ENCODE data around the gene HSF5. TPM values are rescaled to one million over a fixed set of nuclear protein-coding genes. Genes with fewer than 3 reads are reported as not detected.
A peak's percentile ranks its signal among the peaks of the same experiment; 100 is the strongest.
"Not testable (repeated sequence)": the region's sequence is repeated elsewhere in the genome, so short reads cannot be mapped to it uniquely, and the experiment has no call there.

HSF5 gene
- polyA plus RNA-seq, 4 donors: 0.23 to 0.68 (median 0.43) TPM

DNA sequence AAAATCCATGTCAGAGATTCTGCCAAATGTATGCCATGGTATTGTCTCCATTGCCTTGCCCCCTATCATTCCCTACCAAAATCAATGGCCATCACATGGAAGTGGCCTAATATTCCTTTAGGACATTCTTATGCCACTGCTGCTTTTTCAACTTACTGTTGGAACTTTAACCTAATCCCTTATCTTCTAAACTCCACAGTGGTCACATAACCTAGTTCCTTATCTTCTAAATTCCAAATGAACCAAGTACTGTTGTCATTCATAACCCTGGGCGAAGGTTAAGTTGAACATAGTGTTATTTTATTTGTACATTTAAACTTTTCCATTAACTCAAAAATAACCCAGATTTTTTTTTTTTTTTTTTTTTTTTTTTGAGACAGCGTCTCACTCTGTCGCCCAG is 3.6 kb downstream of the HSF5 start:
- DNase-seq (ENCODE audit: low read depth in 4 of 4, low spot score in 3 of 4): no peak

DNA sequence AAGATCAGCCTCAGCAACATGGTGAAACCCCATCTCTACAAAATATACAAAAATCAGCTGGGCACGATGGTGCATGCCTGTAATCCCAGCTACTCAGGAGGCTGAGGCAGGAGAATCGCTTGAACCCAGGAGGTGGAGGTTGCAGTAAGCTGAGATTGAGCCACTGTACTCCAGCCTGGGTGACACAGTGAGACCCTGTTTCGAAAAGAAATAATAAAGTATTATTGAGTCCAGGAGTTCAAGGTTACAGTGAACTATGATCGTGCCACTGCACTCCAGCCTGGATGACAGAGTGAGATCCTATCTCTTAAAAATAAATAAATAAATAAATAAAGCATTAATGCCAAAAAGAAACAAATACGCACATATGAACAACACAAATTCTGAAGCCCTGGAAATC is 6.4 kb downstream of the HSF5 start:
- not testable (repeated sequence) for DNase-seq (ENCODE audit: low read depth in 4 of 4, low spot score in 3 of 4)

DNA sequence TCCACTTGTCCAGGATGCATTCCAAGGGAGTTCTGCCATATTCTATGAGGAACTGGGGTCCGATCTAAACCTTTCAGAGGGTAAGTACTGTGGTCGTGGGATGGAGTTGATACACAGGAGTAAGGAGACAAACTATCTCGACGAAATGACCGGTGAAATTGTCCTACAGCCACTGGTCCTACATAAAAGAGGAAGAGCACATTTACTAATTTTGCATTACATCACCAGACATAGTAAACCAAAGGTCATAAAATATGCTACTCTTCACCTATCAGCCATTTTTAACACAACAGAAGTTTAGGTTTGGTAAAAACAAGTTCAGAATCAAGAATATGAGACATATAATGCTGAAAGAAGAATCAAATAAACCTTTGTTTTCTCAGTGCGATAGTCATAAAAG is 8.1 kb downstream of the HSF5 start:
- no peak for DNase-seq (ENCODE audit: low read depth in 4 of 4, low spot score in 3 of 4)

DNA sequence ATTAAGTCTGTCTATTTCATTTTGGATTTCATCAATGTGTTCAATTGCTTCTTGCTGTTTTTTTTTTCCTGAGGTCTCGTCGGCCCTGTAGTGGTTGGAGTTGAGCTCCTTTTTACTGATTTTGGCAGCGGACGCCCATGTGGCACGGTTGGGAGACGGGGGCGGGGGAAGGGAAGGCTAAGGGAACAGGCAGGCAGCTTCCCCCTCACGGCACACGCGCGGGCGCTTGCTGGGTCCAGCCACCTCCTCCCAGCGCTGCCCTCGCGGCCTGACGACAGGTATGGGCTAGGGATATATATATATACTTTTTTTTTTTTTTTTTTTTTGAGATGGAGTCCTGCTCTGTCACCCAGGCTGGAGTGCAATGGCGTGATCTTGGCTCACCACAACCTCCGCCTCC is 11.4 kb downstream of the HSF5 start:
- DNase-seq (ENCODE audit: low read depth in 4 of 4, low spot score in 3 of 4): no peak

- DNase-seq (ENCODE audit: low read depth in 4 of 4, low spot score in 3 of 4): no peak
Observed at GRCh38 chr17:58475985-58476384, 12.2 kb downstream of the HSF5 start.

- DNase-seq (ENCODE audit: low read depth in 4 of 4, low spot score in 3 of 4): no peak
Observed at GRCh38 chr17:58470356-58470755, 17.9 kb downstream of the HSF5 start.

DNA sequence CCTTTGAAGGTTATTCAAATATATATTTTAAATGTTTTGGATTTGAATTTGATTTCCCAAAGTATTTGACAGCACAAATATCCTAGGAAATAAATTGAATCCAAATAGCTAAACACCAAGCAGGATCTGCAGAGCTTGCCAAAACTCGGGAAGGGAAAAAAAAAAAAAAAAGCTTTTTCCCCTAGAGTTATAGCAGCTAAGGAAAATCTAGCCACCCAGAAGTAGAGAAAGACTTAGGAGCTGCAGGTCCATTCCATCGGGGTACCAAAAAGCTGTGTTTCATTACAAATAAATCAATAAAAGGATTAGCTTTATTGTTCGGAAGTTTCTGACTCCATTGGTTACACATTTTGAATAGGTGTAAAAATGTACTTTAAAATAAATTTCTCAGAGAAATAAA is 19.3 kb downstream of the HSF5 start:
- no peak for DNase-seq (ENCODE audit: low read depth in 4 of 4, low spot score in 3 of 4)

DNA sequence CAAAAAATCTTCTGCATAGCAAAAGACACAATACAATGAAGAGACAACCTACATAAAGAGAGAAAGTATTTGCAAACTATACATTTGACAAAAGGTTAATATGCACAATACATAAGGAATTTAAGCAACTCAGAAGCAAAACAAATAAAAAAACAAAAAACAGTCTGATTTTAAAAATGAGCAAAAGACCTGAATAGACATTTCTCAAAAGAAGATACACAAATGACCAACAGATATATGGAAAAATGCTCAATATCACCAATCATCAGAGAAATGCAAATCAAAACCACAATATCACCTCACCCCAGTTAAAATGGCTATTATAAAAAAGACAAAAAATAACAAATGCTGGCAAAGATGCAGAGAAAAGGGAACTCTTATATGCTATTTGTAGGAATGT is 32.7 kb downstream of the HSF5 start:
- no peak for DNase-seq (ENCODE audit: low read depth in 4 of 4, low spot score in 3 of 4)

- no peak for DNase-seq (ENCODE audit: low read depth in 4 of 4, low spot score in 3 of 4)
Observed at GRCh38 chr17:58452738-58453137, 35.5 kb downstream of the HSF5 start.

DNA sequence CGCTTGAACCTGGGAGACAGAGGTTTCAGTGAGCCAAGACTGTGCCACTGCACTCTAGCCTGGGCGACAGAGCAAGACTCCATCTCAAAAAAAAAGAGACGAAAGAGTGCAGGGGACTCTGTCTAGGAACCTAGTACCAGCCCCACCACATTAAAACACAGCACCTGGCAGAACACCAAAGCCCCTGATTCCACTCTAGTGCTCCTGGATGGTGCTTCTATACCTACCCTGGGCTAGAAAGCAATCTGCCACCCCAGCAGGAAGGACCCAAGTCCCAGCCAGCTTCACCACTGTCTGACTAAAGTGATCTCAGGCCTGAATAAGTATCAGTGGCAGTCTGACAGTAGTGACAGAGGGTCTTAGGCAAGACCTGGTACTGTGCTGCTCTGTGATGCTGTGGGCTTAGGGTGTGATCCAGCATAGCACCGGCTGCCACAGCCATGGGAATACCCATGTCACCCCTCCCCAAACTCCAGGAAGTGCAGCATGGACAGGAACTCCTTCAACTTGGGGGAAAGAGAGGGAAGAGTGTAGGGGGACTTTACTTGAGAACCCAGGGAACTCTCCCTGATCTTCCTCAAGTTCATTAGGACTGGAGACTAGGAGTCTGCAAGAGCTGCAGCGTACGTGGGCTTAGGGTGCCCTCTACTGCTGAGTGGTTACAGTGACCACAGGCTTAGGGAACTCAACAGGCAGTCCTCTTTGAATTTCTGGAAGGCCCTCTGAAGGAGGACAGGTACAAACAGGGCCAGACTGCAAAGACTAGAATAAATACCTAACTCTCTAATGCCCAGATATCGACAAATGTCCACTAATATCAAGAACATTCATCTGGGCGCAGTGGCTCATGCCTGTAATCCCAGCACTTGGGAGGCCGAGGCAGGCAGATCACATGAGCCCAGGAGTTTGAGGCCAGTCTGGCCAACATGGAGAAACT is 40.9 kb downstream of the HSF5 start:
- DNase-seq (ENCODE audit: low read depth in 4 of 4, low spot score in 3 of 4): peak; percentile 25 to 39 (median 31)

GRCh38 chr17:58446086-58446485 is 42.1 kb downstream of the HSF5 start:
- DNase-seq (ENCODE audit: low read depth in 4 of 4, low spot score in 3 of 4): no peak

- DNase-seq (ENCODE audit: low read depth in 4 of 4, low spot score in 3 of 4): no peak
Observed at GRCh38 chr17:58436805-58437239, 51.4 kb downstream of the HSF5 start.

GRCh38 chr17:58436245-58436644 is 52.0 kb downstream of the HSF5 start:
- DNase-seq (ENCODE audit: low read depth in 4 of 4, low spot score in 3 of 4): no peak

- no peak for DNase-seq (ENCODE audit: low read depth in 4 of 4, low spot score in 3 of 4)
Observed at GRCh38 chr17:58432806-58433573, 55.2 kb downstream of the HSF5 start.

DNA sequence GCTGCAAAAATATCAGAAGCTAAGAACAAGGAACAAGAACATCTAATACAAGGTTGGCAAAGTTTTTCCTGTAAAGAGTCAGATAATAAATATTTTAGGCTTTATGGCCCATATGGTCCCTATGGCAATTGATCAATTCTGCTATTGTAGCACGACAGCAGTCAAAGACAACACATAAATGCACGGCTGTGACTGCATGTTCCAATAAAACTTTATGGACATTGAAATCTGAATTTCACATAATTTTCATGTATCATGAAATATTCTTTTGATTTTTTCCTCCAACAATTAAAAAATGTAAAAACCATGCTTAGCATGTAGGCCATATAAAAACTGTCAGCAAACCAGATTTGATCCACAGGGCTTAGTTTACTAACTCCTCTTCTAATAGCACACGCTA is 60.4 kb downstream of the HSF5 start:
- DNase-seq (ENCODE audit: low read depth in 4 of 4, low spot score in 3 of 4): no peak

DNA sequence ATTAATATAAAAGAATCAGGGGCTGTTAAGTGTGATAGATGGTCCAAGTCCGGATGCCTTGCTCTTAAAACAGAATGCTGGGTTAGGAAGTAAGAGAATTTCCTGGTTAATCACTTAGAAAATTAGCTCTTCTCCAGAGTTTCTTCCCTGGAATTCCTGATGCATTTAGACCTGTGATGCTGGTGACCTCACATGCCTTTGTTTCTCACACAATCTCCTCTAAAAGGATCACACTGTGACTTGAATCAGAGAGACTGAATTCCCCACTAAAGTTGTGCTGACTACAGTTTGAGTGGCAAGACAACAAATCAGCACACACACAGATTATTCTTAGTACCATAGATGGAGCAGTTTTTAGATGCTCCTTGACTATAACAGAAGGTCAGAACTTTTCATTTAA is 66.5 kb downstream of the HSF5 start:
- DNase-seq (ENCODE audit: low read depth in 4 of 4, low spot score in 3 of 4): no peak

DNA sequence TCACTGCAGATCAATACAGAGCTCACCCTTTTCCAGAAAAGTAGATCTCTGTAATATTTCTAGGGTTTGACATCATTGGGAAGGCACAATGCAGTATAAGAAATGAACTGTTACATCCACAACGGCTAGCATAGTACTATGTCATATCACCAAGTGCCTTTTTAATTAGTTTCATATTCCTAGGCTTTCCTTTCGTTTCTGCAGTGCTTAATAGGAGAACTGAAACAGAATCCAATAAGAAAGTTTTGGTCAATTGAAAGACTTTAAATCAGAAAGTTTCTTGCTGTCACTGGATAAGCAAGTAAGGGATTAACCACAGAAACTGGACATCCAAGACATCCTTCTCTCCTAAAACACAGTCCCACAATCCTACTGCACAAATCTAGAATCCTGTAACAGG is 67.4 kb downstream of the HSF5 start:
- no peak for DNase-seq (ENCODE audit: low read depth in 4 of 4, low spot score in 3 of 4)

GRCh38 chr17:58417300-58418092 is 70.7 kb downstream of the HSF5 start, which contains the start of gene RNF43:
RNF43 (minus strand) TSS chr17:58417534; CDS start chr17:58415577, 1,957 bp downstream.
- peak; percentile 84 to 92 (median 86) for DNase-seq (ENCODE audit: low read depth in 4 of 4, low spot score in 3 of 4)

GRCh38 chr17:58416937-58417299 is 71.3 kb downstream of the HSF5 start:
- no peak for DNase-seq (ENCODE audit: low read depth in 4 of 4, low spot score in 3 of 4)

DNA sequence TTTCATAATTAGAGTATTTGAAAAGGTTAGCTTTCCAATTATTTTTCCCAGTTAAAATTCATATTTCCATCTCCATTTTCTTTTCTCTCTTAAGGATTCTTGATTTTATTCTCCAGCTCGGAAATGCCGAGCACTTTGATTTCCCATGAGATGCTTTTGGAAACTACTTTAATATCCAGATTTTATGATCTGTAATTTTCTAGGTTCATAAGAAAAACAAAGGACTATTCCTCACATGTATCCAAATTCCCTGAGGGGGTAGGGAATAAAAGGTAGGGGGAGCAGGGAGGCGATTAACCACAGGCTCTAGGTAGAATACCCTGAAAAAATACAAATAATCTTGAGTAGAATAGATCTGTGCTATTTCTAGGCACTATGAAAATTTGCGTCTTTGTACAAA is 71.8 kb downstream of the HSF5 start:
- DNase-seq (ENCODE audit: low read depth in 4 of 4, low spot score in 3 of 4): no peak

Measured in left renal pelvis (tissue), 4 donors.